CD14-positive monocyte (primary cell): ENCODE measurements around the gene PDCL3. TPM values are rescaled to one million over a fixed set of nuclear protein-coding genes. Genes with fewer than 3 reads are reported as not detected.

ENCODE experiments used
- DNase-seq, 3 donors: peaks; one replicate each; pipeline ENCODE4 v3.0.0-alpha.2; 2011 to 2022
- H2AFZ ChIP-seq: 2 replicates; pipeline ENCODE4 v1.6.0; 2012; ENCODE audit warnings: mild to moderate bottlenecking, low read depth, low read length, inconsistent platforms; ENCODE audit not compliant: insufficient read depth, poor library complexity, severe bottlenecking
- H3K27ac ChIP-seq, 2 donors: 1 replicate in 1 of 2; 2 replicates in 1 of 2; pipeline ENCODE4 v1.5.1; 2012 to 2013; ENCODE audit warnings: low read length in 2 of 2, control low read depth in 1 of 2, inconsistent platforms in 1 of 2, low read depth in 1 of 2, mild to moderate bottlenecking in 1 of 2
- H3K27me3 ChIP-seq, 2 donors: one replicate each; pipeline versions ENCODE4 v1.6.0 to v1.6.1; 2011 to 2013; ENCODE audit warnings: low read length in 2 of 2; ENCODE audit not compliant: control insufficient read depth in 2 of 2, insufficient read depth in 2 of 2
- H3K36me3 ChIP-seq, 2 donors: replicated peaks in 1 of 2; 1 replicate in 1 of 2; 2 replicates in 1 of 2; pipeline versions ENCODE4 v1.5.1 to v1.6.1; 2012 to 2013; ENCODE audit warnings: low read length in 2 of 2, control low read depth in 1 of 2, inconsistent platforms in 1 of 2, mild to moderate bottlenecking in 1 of 2; ENCODE audit not compliant: insufficient read depth in 2 of 2, control insufficient read depth in 1 of 2
- H3K4me1 ChIP-seq, 2 donors: 1 replicate in 1 of 2; 2 replicates in 1 of 2; pipeline versions ENCODE4 v1.5.1 to v1.6.1; 2012 to 2013; ENCODE audit warnings: low read length in 2 of 2, control low read depth in 1 of 2, inconsistent platforms in 1 of 2, mild to moderate bottlenecking in 1 of 2, moderate library complexity in 1 of 2; ENCODE audit not compliant: insufficient read depth in 2 of 2, control insufficient read depth in 1 of 2
- H3K4me2 ChIP-seq: replicated peaks from 2 replicates; pipeline ENCODE3; 2012; ENCODE audit warnings: low read length, moderate library complexity, mild to moderate bottlenecking; ENCODE audit not compliant: poor library complexity, severe bottlenecking; ENCODE audit errors: extremely low read depth
- H3K4me3 ChIP-seq, 3 experiments: fragments of 200-600 bp in 1 of 3; sonication (generic) in 1 of 3; replicated peaks in 1 of 3; 1 replicate in 2 of 3; 2 replicates in 1 of 3; pipeline ENCODE4 v1.5.1; 2011 to 2013; ENCODE audit warnings: low read length in 3 of 3, mild to moderate bottlenecking in 3 of 3, control low read depth in 2 of 3, low read depth in 2 of 3, inconsistent platforms in 1 of 3, moderate library complexity in 1 of 3
- H3K79me2 ChIP-seq: 2 replicates; pipeline ENCODE4 v1.6.0; 2012; ENCODE audit warnings: mild to moderate bottlenecking, control low read depth, inconsistent platforms, low read length, moderate library complexity; ENCODE audit not compliant: insufficient read depth
- H3K9ac ChIP-seq: 2 replicates; pipeline ENCODE4 v1.6.0; 2017; ENCODE audit warnings: low read length, mild to moderate bottlenecking; ENCODE audit not compliant: insufficient read depth, poor library complexity, severe bottlenecking
- H3K9me3 ChIP-seq, 2 donors: replicated peaks in 1 of 2; 1 replicate in 1 of 2; 2 replicates in 1 of 2; pipeline versions ENCODE4 v1.5.1 to v1.6.1; 2012 to 2013; ENCODE audit warnings: low read length in 2 of 2, control low read depth in 1 of 2; ENCODE audit not compliant: control insufficient read depth in 1 of 2, insufficient read depth in 1 of 2
- H4K20me1 ChIP-seq: 2 replicates; pipeline ENCODE4 v1.6.0; 2012; ENCODE audit warnings: mild to moderate bottlenecking, low read length, control low read depth, moderate library complexity; ENCODE audit not compliant: insufficient read depth
- H3K27ac Mint-ChIP-seq, 7 donors: one replicate each; pipeline ENCODE4 v1.8.0; 2020; ENCODE audit warnings: mild to moderate bottlenecking in 7 of 7, mixed read lengths in 7 of 7, moderate library complexity in 6 of 7, inconsistent platforms in 2 of 7
- H3K27me3 Mint-ChIP-seq, 3 donors: one replicate each; pipeline ENCODE4 v1.8.0; 2021 to 2022; ENCODE audit warnings: low read depth in 3 of 3, mild to moderate bottlenecking in 3 of 3, mixed read lengths in 3 of 3, moderate library complexity in 3 of 3, inconsistent platforms in 1 of 3
- H3K36me3 Mint-ChIP-seq, 2 donors: one replicate each; pipeline ENCODE4 v1.8.0; 2020; ENCODE audit warnings: mixed read lengths in 2 of 2, inconsistent platforms in 1 of 2, mild to moderate bottlenecking in 1 of 2
- H3K4me1 Mint-ChIP-seq: one replicate; pipeline ENCODE4 v1.8.0; 2020; ENCODE audit warnings: mild to moderate bottlenecking, mixed read lengths
- H3K4me3 Mint-ChIP-seq, 2 donors: one replicate each; pipeline ENCODE4 v1.8.0; 2020; ENCODE audit warnings: mild to moderate bottlenecking in 2 of 2, mixed read lengths in 2 of 2, moderate library complexity in 1 of 2
- H3K9me3 Mint-ChIP-seq, 7 donors: one replicate each; pipeline ENCODE4 v1.8.0; 2020 to 2022; ENCODE audit warnings: mixed read lengths in 7 of 7, mild to moderate bottlenecking in 6 of 7, moderate library complexity in 6 of 7, inconsistent platforms in 2 of 7
- CTCF ChIP-seq: fragments of 200-600 bp; IDR thresholded peaks from one replicate; pipeline ENCODE4 v1.8.0; 2022; ENCODE audit warnings: antibody characterized with exemption, mild to moderate bottlenecking
- WGBS: methylation state at CpG from one replicate; pipeline ENCODE4 v1.1.5; 2013; ENCODE audit warnings: missing lambda C conversion rate; ENCODE audit not compliant: insufficient coverage; 5-methylcytosine and 5-hydroxymethylcytosine counted together
- intact Hi-C, 2 donors: fragments of 100-400 bp; cut with micrococcal nuclease; formaldehyde crosslinking; loops; one replicate each; pipeline versions ENCODE4 v1.15.0 to v1.15.1; 2023
- polyA plus RNA-seq, 3 donors: library from polyadenylated mRNA; depleted of rRNA in 1 of 3; unstranded in 2 of 3; stranded (reverse) in 1 of 3; fragments of 300-500 nt in 2 of 3; fragments of >200 nt in 1 of 3; fragmentation: Illumina TruSeq in 2 of 3; gene quantifications; 1 replicate in 2 of 3; 2 replicates in 1 of 3; pipeline ENCODE4 v1.2.3, GENCODE V29; 2012 to 2021

The PDCL3 gene
- polyA plus RNA-seq, 3 donors, result 15.9 to 28.4 (median 24.8) TPM

- intact Hi-C loops, result no loop called here
- no peak for DNase-seq
- Mint-ChIP-seq H3K27me3 (peaks cover 0 to 6% (median 2%) of the 10 kb centered on the region in 3 donors), H3K27ac (no peak overlapping the region), H3K4me3 (no peak overlapping the region), H3K9me3 (peaks cover 0 to 1% (median 0%) of the 10 kb centered on the region in 7 donors), H3K4me1 (no peaks in the 10 kb centered on the region), H3K36me3 (no peaks in the 10 kb centered on the region)
- no peak overlapping the region for H3K4me2 ChIP-seq
- H3K79me2 ChIP-seq, result no peaks in the 10 kb centered on the region
- no peak overlapping the region for H2AFZ ChIP-seq
- no peaks in the 10 kb centered on the region for H3K4me1 ChIP-seq
- H4K20me1 ChIP-seq, result no peaks in the 10 kb centered on the region
- H3K9ac ChIP-seq, result no peak overlapping the region
- 89% methylated on average over 7 of the region's 10 CpGs for WGBS
- H3K27me3 ChIP-seq, result no peaks in the 10 kb centered on the region
- H3K4me3 ChIP-seq, result no peak overlapping the region
- TF ChIP-seq CTCF, result no peak
- no peaks in the 10 kb centered on the region for H3K9me3 ChIP-seq
- H3K27ac ChIP-seq, result no peak overlapping the region
- H3K36me3 ChIP-seq, result no peaks in the 10 kb centered on the region
These were observed 41.3 kb downstream of the PDCL3 start for GRCh38 chr2:100603948-100604633.

- Histone ChIP-seq H2AFZ (peak overlapping the region; percentile 7), H3K27me3 (no peaks in the 10 kb centered on the region), H3K4me3 (no peak overlapping the region), H3K36me3 (no peaks in the 10 kb centered on the region), H3K9me3 (no peaks in the 10 kb centered on the region), H3K4me2 (no peak overlapping the region), H3K9ac (no peak overlapping the region), H3K79me2 (no peaks in the 10 kb centered on the region), H3K27ac (no peak overlapping the region), H3K4me1 (no peaks in the 10 kb centered on the region), H4K20me1 (no peaks in the 10 kb centered on the region)
- no peak for TF ChIP-seq CTCF
- intact Hi-C loops, result loop anchor here in 1 of 2 donors (5.0 kb wide), 1 partner anchor 376 kb away; no protein-coding TSS in a partner anchor
- H3K9me3 Mint-ChIP-seq, result no peaks in the 10 kb centered on the region
- H3K27me3 Mint-ChIP-seq, result peaks cover 0 to 6% (median 2%) of the 10 kb centered on the region in 3 donors
- no peak for DNase-seq
- no peak overlapping the region for H3K27ac Mint-ChIP-seq
- WGBS, result 100% methylated on average over 1 of the region's 5 CpGs
- no peaks in the 10 kb centered on the region for H3K36me3 Mint-ChIP-seq
- H3K4me3 Mint-ChIP-seq, result no peak overlapping the region
- H3K4me1 Mint-ChIP-seq, result no peaks in the 10 kb centered on the region
These were observed 43.5 kb downstream of the PDCL3 start for GRCh38 chr2:100606332-100606725.
